ENCODE measurements around the gene ZBTB17.

ZBTB17 gene

DNA sequence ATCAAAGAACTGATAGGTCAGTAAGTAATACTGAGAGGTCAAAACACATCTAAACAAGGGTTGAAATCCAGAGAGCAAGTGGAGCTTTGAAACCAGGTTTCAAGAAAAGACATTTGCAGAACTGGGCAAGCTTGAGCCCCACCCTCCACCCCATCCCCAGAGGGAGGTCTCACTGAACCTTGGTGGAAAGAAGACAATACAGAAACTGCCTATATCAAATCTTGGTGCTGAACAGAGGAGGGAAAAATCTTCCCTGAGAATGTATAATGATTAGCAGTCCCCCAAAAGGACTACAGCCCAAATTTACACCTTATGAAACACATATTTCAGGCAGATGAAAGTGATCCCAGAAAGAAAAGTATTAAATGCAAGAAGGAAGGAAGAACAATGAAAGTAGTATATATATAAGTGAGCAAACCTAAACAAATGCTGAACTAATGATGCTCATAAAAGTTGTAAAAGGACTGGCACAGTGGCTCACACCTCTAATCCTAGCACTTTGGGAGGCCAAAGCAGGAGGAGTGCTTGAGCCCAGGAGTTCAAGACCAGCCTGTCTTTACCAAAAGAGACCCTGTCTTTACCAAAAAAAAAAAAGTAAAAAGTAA, 12.4 kb downstream of the ZBTB17 start:
- no peak overlapping the region for H3K4me3 ChIP-seq (ENCODE audit: low read length)
- no peak for TF ChIP-seq CTCF (conservative IDR thresholded peaks at IDR 0.05; ENCODE audit: low read depth, low read length)
- no peak for DNase-seq (ENCODE audit: low read depth)

GRCh38 chr1:15962671-15963362, 13.1 kb downstream of the ZBTB17 start:
- no peak for DNase-seq (ENCODE audit: low read depth)
- no peak overlapping the region for H3K4me3 ChIP-seq (ENCODE audit: low read length)
- TF ChIP-seq CTCF (conservative IDR thresholded peaks at IDR 0.05; ENCODE audit: low read depth, low read length), result no peak

DNA sequence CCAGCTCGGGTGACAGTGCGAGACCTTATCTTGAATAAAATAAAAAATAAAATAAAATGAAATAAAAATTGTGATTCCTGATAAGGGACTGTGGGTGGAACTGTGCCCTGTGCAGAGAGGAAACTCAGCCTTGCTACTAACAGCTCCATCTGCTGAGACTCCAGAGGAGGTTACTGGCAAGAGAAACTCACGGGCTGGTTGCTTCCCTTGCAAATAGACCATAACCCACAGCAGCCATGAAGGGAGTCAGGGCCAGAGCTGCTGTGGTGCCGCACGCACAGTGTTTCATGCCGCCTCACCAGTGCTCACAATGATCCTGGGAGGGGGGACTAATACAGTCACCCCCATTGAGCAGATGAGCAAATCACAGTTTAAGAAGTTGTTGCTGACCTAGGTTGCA, 13.7 kb downstream of the ZBTB17 start:
- no peak for TF ChIP-seq CTCF (conservative IDR thresholded peaks at IDR 0.05; ENCODE audit: low read depth, low read length)
- H3K4me3 ChIP-seq (ENCODE audit: low read length), result no peak overlapping the region
- DNase-seq (ENCODE audit: low read depth), result no peak

GRCh38 chr1:15961492-15961891, 14.4 kb downstream of the ZBTB17 start:
- DNase-seq (ENCODE audit: low read depth), result no peak
- H3K4me3 ChIP-seq (ENCODE audit: low read length), result no peak overlapping the region
- no peak for TF ChIP-seq CTCF (conservative IDR thresholded peaks at IDR 0.05; ENCODE audit: low read depth, low read length)

- no peak for DNase-seq (ENCODE audit: low read depth)
- TF ChIP-seq CTCF (conservative IDR thresholded peaks at IDR 0.05; ENCODE audit: low read depth, low read length), result no peak
- H3K4me3 ChIP-seq (ENCODE audit: low read length), result no peak overlapping the region
Observed at GRCh38 chr1:15960808-15961207, 15.1 kb downstream of the ZBTB17 start.

DNA sequence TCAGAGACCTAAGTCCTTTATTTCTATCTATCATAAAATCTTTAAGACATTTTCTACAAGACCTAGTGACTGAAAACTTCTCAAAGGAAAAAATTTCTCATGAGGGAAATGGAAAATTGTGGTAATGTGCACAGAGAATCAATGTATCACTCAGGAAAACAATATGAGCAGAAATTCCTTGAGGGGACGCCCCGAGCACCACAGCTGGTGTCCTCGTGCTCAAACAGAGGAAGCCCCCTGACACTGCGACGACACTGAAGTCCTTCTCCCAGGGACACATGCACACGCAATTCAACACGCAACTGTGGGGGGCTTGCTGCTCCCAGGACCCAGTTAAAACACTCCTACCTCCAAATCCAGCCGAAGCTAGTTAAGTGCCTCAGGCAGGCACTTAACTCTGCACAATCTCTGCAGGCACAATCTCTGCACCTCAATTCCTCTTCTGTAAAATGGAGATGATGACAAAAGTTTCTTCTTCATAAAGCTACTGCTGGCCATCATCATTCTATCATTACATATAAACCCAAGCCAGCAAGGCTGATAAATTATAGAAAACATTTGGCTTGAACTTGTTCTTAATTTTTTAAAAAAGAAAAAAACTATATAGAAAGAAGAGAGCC, 16.0 kb downstream of the ZBTB17 start:
- DNase-seq (ENCODE audit: low read depth), result no peak
- H3K4me3 ChIP-seq (ENCODE audit: low read length), result no peak overlapping the region
- no peak for TF ChIP-seq CTCF (conservative IDR thresholded peaks at IDR 0.05; ENCODE audit: low read depth, low read length)

DNA sequence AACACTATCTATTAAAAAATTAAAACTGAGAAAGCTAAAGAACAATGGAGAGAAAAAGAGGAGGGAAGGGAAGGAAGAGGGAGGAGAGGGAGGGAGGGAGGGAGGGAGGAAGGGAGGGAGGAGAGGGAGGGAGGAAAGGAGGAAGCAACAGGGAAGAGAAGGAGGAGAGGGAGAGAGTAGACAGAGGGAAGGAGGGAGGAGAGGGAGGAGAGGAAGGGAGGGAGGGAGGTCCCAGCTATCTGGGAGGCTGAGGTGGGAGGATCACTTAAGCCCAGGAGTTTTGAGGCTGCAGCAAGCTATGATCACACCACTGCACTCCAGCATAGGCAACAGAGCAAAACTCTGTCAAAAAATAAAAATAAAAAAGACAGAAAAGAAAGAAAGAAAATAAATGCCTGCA, 16.5 kb downstream of the ZBTB17 start:
- H3K4me3 ChIP-seq (ENCODE audit: low read length), result no peak overlapping the region
- no peak for DNase-seq (ENCODE audit: low read depth)
- TF ChIP-seq CTCF (conservative IDR thresholded peaks at IDR 0.05; ENCODE audit: low read depth, low read length), result no peak

All from retinal pigment epithelial cell (primary cell).